PC-3 (cell line): ENCODE measurements around the gene MARK4. TPM values are rescaled to one million over a fixed set of nuclear protein-coding genes. Genes with fewer than 3 reads are reported as not detected.

Source experiments
- ATAC-seq: fragments of 200-7000 bp; cut with Tn5 transposase; 2 replicates; pipeline ENCODE4 v1.9.1; 2020; ENCODE audit warnings: mild to moderate bottlenecking, moderate library complexity
- BruUV-seq: library from RNA; stranded (reverse); fragments of 400-500 nt; replicated peaks from 2 replicates; lab custom pipeline; 2021; lab: Mats Ljungman, UMichigan
- CTCF ChIA-PET: fragments of 300-600 bp; sonication (Branson Sonifier 250); formaldehyde crosslinking; loops from one replicate; lab custom pipeline; 2022; ENCODE audit warnings: antibody characterized with exemption; lab: Charles Lee
- POLR2A ChIA-PET: fragments of 300-600 bp; sonication (Branson Sonifier 250); formaldehyde crosslinking; loops from one replicate; lab custom pipeline; 2022; ENCODE audit warnings: antibody characterized with exemption; ENCODE audit not compliant: unreplicated experiment; lab: Charles Lee
- DNase-seq: peaks from one replicate; pipeline ENCODE4 v3.0.0-alpha.2; 2015
- H2AFZ ChIP-seq: fragments of 300-600 bp; sonication (generic); 2 replicates; pipeline ENCODE4 v1.6.0; 2016; ENCODE audit warnings: antibody characterized with exemption, low read length
- H3F3A ChIP-seq: fragments of 300-600 bp; sonication (generic); one replicate; pipeline ENCODE4 v1.6.0; 2017; ENCODE audit warnings: antibody characterized with exemption, low read length, control low read depth, mild to moderate bottlenecking; ENCODE audit not compliant: unreplicated experiment
- H3K27ac ChIP-seq: fragments of 300-600 bp; sonication (generic); 2 replicates; pipeline ENCODE4 v1.5.1; 2016; ENCODE audit warnings: mild to moderate bottlenecking, low read length
- H3K27me3 ChIP-seq: fragments of 300-600 bp; sonication (generic); 2 replicates; pipeline ENCODE4 v1.6.1; 2016; ENCODE audit warnings: low read length, mixed read lengths
- H3K36me3 ChIP-seq: fragments of 300-600 bp; sonication (generic); 2 replicates; pipeline ENCODE4 v1.6.1; 2016; ENCODE audit warnings: low read depth, mixed run types, low read length, mixed read lengths
- H3K4me1 ChIP-seq: fragments of 300-600 bp; sonication (generic); 2 replicates; pipeline ENCODE4 v1.5.1; 2016; ENCODE audit warnings: low read length; ENCODE audit not compliant: insufficient read depth
- H3K4me2 ChIP-seq: fragments of 300-600 bp; sonication (generic); 2 replicates; pipeline ENCODE4 v1.6.0; 2016; ENCODE audit warnings: low read length
- H3K4me3 ChIP-seq: fragments of 300-600 bp; sonication (generic); 2 replicates; pipeline ENCODE4 v1.5.1; 2016; ENCODE audit warnings: mild to moderate bottlenecking, low read length, mixed read lengths
- H3K79me2 ChIP-seq: fragments of 300-600 bp; sonication (generic); 2 replicates; pipeline ENCODE4 v1.6.1; 2017; ENCODE audit warnings: low read length, mixed read lengths
- H3K9ac ChIP-seq: fragments of 300-600 bp; sonication (generic); 2 replicates; pipeline ENCODE4 v1.6.0; 2016; ENCODE audit warnings: mild to moderate bottlenecking, low read length
- H3K9me2 ChIP-seq: fragments of 300-600 bp; sonication (generic); replicated peaks from 2 replicates; pipeline ENCODE4 v1.6.1; 2016; ENCODE audit warnings: mixed run types, low read length, mixed read lengths
- H3K9me3 ChIP-seq: fragments of 300-600 bp; sonication (generic); 2 replicates; pipeline ENCODE4 v1.6.1; 2016; ENCODE audit warnings: low read length, mixed read lengths
- H4K20me1 ChIP-seq: fragments of 300-600 bp; sonication (generic); 2 replicates; pipeline ENCODE4 v1.6.1; 2016; ENCODE audit warnings: low read length, mixed read lengths
- CTCF ChIP-seq: fragments of 300-600 bp; sonication (generic); conservative IDR thresholded peaks from 2 replicates; pipeline ENCODE4 v1.5.1; 2017; ENCODE audit warnings: antibody characterized with exemption, low read depth, mild to moderate bottlenecking, low read length
- EZH2 ChIP-seq: fragments of 300-600 bp; sonication (generic); IDR thresholded peaks from one replicate; pipeline ENCODE4 v1.6.1; 2017; ENCODE audit warnings: antibody characterized with exemption, mild to moderate bottlenecking, low read length; ENCODE audit not compliant: unreplicated experiment
- EZH2phosphoT487 ChIP-seq: fragments of 300-600 bp; sonication (generic); IDR thresholded peaks from 2 replicates; pipeline ENCODE4 v1.6.1; 2018; ENCODE audit warnings: mild to moderate bottlenecking, antibody characterized with exemption, low read length, borderline replicate concordance
- intact Hi-C: fragments of 100-400 bp; cut with micrococcal nuclease; formaldehyde crosslinking; loops from 2 replicates; pipeline ENCODE4 v1.9.0; 2023
- total RNA-seq: library from RNA; depleted of rRNA; stranded (reverse); fragments of >200 nt; gene quantifications from 2 replicates; pipeline ENCODE4 v1.2.3, GENCODE V29; 2014

MARK4 gene
- total RNA-seq, 1 experiment from 2014 or later = 12.1 TPM

GRCh38 chr19:45294291-45295029 lies 43.4 kb downstream of the MARK4 start:
- H3K9me2 ChIP-seq = no peaks in the 10 kb centered on the region
- H3K4me1 ChIP-seq = no peaks in the 10 kb centered on the region
- CTCF ChIA-PET = no interaction called here
- no TSS peak for BruUV-seq
- no peak for ATAC-seq
- no peak for DNase-seq
- intact Hi-C loops = no loop called here
- no peak overlapping the region for H3K4me3 ChIP-seq
- POLR2A ChIA-PET = no interaction called here
- no peaks in the 10 kb centered on the region for H3K27me3 ChIP-seq
- H3K79me2 ChIP-seq = no peaks in the 10 kb centered on the region
- no peaks in the 10 kb centered on the region for H3K36me3 ChIP-seq
- H3K9me3 ChIP-seq = no peaks in the 10 kb centered on the region
- TF ChIP-seq EZH2phosphoT487 (no peak), EZH2 (no peak), CTCF (no peak)
- no peaks in the 10 kb centered on the region for H4K20me1 ChIP-seq
- H2AFZ ChIP-seq = no peak overlapping the region
- no peak overlapping the region for H3K27ac ChIP-seq
- no peaks in the 10 kb centered on the region for H3F3A ChIP-seq
- H3K9ac ChIP-seq = no peak overlapping the region
- H3K4me2 ChIP-seq = no peak overlapping the region

- H3K36me3 ChIP-seq = no peaks in the 10 kb centered on the region
- POLR2A ChIA-PET = no interaction called here
Observed at GRCh38 chr19:45295873-45296272, 44.8 kb downstream of the MARK4 start.

More at GRCh38 chr19:45295873-45296272, 44.8 kb downstream of the MARK4 start:
- Histone ChIP-seq H3K27ac (no peak overlapping the region), H4K20me1 (no peaks in the 10 kb centered on the region), H3K9me2 (no peaks in the 10 kb centered on the region), H3K9me3 (no peaks in the 10 kb centered on the region), H3K4me2 (no peak overlapping the region), H2AFZ (no peak overlapping the region), H3K9ac (no peak overlapping the region), H3K27me3 (no peaks in the 10 kb centered on the region), H3K4me3 (no peak overlapping the region), H3K4me1 (no peaks in the 10 kb centered on the region), H3K79me2 (no peaks in the 10 kb centered on the region), H3F3A (no peaks in the 10 kb centered on the region)
- TF ChIP-seq EZH2phosphoT487 (no peak), CTCF (no peak), EZH2 (no peak)
- DNase-seq (no peak), ATAC-seq (no peak)
- CTCF ChIA-PET = no interaction called here
- intact Hi-C loops = no loop called here
- BruUV-seq = no TSS peak
